ENCODE results near the gene PSMB10.

DNA sequence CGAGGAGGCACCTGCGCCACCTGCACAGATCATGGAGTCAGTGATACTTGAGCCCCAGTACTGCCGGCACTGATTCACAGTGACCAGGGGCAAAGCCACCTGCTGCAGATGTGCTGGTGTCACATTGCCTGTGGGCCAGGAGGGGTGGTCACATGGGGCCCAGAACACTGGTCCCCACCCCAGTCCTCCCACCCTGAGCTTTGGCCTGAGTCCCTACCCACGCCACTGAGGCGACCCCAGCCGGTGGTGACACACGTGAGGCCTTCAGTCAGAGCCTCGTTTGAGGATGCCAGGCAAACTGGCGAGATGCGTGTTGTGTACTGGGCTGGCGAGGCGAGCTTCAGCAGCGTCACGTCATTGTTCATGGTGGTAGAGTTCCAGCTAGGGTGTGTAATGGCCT, 6.5 kb downstream of the PSMB10 start:
- no peak for TF ChIP-seq TAF1 (IDR thresholded peaks at IDR 0.05; ENCODE audit: low read depth, low read length)
- TF ChIP-seq POLR2A (IDR thresholded peaks at IDR 0.05; ENCODE audit: control extremely low read depth in 1 of 2, low read depth in 2 of 2, low read length in 2 of 2): no peak

Data from H1 (cell line).